GM23338 (cell line): Measurements from ENCODE around the gene SPTBN4. TPM values are rescaled to one million over a fixed set of nuclear protein-coding genes. Genes with fewer than 3 reads are reported as not detected.

Experiments used
- ATAC-seq: fragments of 200-7000 bp; cut with Tn5 transposase; 3 replicates; pipeline ENCODE4 v1.9.1; 2020
- DNase-seq: peaks from one replicate; pipeline ENCODE4 v3.0.0-alpha.2; 2015; ENCODE audit warnings: low spot score
- H2AFZ ChIP-seq: fragments of 200-600 bp; sonication (generic); 2 replicates; pipeline ENCODE4 v1.8.0; 2016; ENCODE audit warnings: antibody characterized with exemption, mild to moderate bottlenecking, moderate library complexity
- H3F3A ChIP-seq: fragments of 200-600 bp; sonication (generic); replicated peaks from 2 replicates; pipeline ENCODE4 v1.8.0; 2017; ENCODE audit warnings: antibody characterized with exemption, mixed run types, low read depth
- H3K27ac ChIP-seq: fragments of 200-600 bp; sonication (generic); 2 replicates; pipeline ENCODE4 v1.6.1; 2016; ENCODE audit warnings: low read depth
- H3K27me3 ChIP-seq: fragments of 200-600 bp; sonication (generic); 2 replicates; pipeline ENCODE4 v1.8.0; 2016; ENCODE audit warnings: mild to moderate bottlenecking, mixed run types, moderate library complexity; ENCODE audit not compliant: insufficient read depth
- H3K36me3 ChIP-seq: fragments of 200-600 bp; sonication (generic); 2 replicates; pipeline ENCODE4 v1.8.0; 2016; ENCODE audit warnings: mild to moderate bottlenecking; ENCODE audit not compliant: insufficient read depth
- H3K4me1 ChIP-seq: fragments of 200-600 bp; sonication (generic); 2 replicates; pipeline ENCODE4 v1.8.0; 2016; ENCODE audit warnings: mild to moderate bottlenecking, moderate library complexity; ENCODE audit not compliant: insufficient read depth
- H3K4me2 ChIP-seq: fragments of 200-600 bp; sonication (generic); 2 replicates; pipeline ENCODE4 v1.7.1; 2017; ENCODE audit warnings: mixed run types
- H3K4me3 ChIP-seq: fragments of 200-600 bp; sonication (generic); 2 replicates; pipeline ENCODE4 v1.6.1; 2016; ENCODE audit warnings: mixed run types
- H3K79me2 ChIP-seq: fragments of 200-600 bp; sonication (generic); replicated peaks from 2 replicates; pipeline ENCODE4 v1.8.0; 2017; ENCODE audit warnings: mild to moderate bottlenecking; ENCODE audit not compliant: insufficient read depth
- H3K9me2 ChIP-seq: fragments of 200-600 bp; sonication (generic); 2 replicates; pipeline ENCODE4 v1.8.0; 2017; ENCODE audit not compliant: insufficient read depth
- H4K20me1 ChIP-seq: fragments of 200-600 bp; sonication (generic); replicated peaks from 2 replicates; pipeline ENCODE4 v1.8.0; 2017; ENCODE audit warnings: mild to moderate bottlenecking; ENCODE audit not compliant: insufficient read depth
- H3K27ac Mint-ChIP-seq: 2 replicates; pipeline ENCODE4 v1.8.0; 2020; ENCODE audit warnings: inconsistent platforms, mild to moderate bottlenecking, moderate library complexity, mixed read lengths
- H3K27me3 Mint-ChIP-seq: 3 replicates; pipeline ENCODE4 v1.8.0; 2022; ENCODE audit warnings: low read depth, mild to moderate bottlenecking, moderate library complexity, mixed read lengths, inconsistent platforms; ENCODE audit not compliant: insufficient read depth, poor library complexity
- H3K36me3 Mint-ChIP-seq: 3 replicates; pipeline ENCODE4 v1.8.0; 2021; ENCODE audit warnings: low read depth, mild to moderate bottlenecking, inconsistent platforms, moderate library complexity, mixed read lengths
- H3K4me1 Mint-ChIP-seq: 3 replicates; pipeline ENCODE4 v1.8.0; 2020; ENCODE audit warnings: mild to moderate bottlenecking, inconsistent platforms, mixed read lengths
- H3K4me3 Mint-ChIP-seq: 3 replicates; pipeline ENCODE4 v1.8.0; 2021; ENCODE audit warnings: moderate library complexity, mild to moderate bottlenecking, inconsistent platforms, mixed read lengths
- H3K9me3 Mint-ChIP-seq: 3 replicates; pipeline ENCODE4 v1.8.0; 2020; ENCODE audit warnings: moderate library complexity, mild to moderate bottlenecking, inconsistent platforms, mixed read lengths
- CREB1 ChIP-seq: fragments of 250-450 bp; sonication (Bioruptor Pico); IDR thresholded peaks from 2 replicates; pipeline ENCODE4 v1.5.0; 2020; ENCODE audit warnings: low read depth, mild to moderate bottlenecking, moderate library complexity
- EZH2 ChIP-seq: fragments of 200-600 bp; sonication (generic); IDR thresholded peaks from one replicate; pipeline ENCODE4 v1.8.0; 2017; ENCODE audit warnings: antibody characterized with exemption, mild to moderate bottlenecking, low read depth; ENCODE audit not compliant: unreplicated experiment
- EZH2phosphoT487 ChIP-seq: fragments of 200-600 bp; sonication (generic); IDR thresholded peaks from one replicate; pipeline ENCODE4 v1.8.1; 2018; ENCODE audit warnings: antibody characterized with exemption; ENCODE audit not compliant: unreplicated experiment
- JUNB ChIP-seq: IDR thresholded peaks from one replicate; pipeline ENCODE4 v1.6.1; 2016; ENCODE audit warnings: antibody characterized with exemption; ENCODE audit not compliant: unreplicated experiment
- NANOG ChIP-seq: IDR thresholded peaks from 2 replicates; pipeline ENCODE4 v1.6.1; 2016; ENCODE audit warnings: antibody characterized with exemption, borderline replicate concordance
- POLR2AphosphoS5 ChIP-seq: IDR thresholded peaks from 2 replicates; pipeline ENCODE4 v1.6.1; 2016; ENCODE audit warnings: antibody characterized with exemption, low read depth
- REST ChIP-seq: IDR thresholded peaks from one replicate; pipeline ENCODE4 v1.6.1; 2018; ENCODE audit warnings: antibody characterized with exemption; ENCODE audit not compliant: unreplicated experiment
- STAT1 ChIP-seq: IDR thresholded peaks from one replicate; pipeline ENCODE4 v1.6.1; 2016; ENCODE audit warnings: antibody characterized with exemption; ENCODE audit not compliant: unreplicated experiment
- ZNF114 ChIP-seq: fragments of 250-450 bp; sonication (Bioruptor Pico); IDR thresholded peaks from 2 replicates; pipeline ENCODE4 v1.5.0; 2020; ENCODE audit warnings: mild to moderate bottlenecking, moderate library complexity
- ZNF331 ChIP-seq: fragments of 250-450 bp; sonication (Bioruptor Pico); IDR thresholded peaks from 2 replicates; pipeline ENCODE4 v1.5.0; 2020; ENCODE audit warnings: low read depth, mild to moderate bottlenecking, moderate library complexity
- polyA plus RNA-seq: library from polyadenylated mRNA; unstranded; fragments of >200 nt; fragmentation: Nextera tagmentation; extraction: Ambion mirVana; gene quantifications from 2 replicates; pipeline ENCODE4 v1.2.1, GENCODE V29; 2016
- total RNA-seq: library from RNA; depleted of rRNA; stranded (reverse); fragments of >200 nt; shearing (Covaris generic); gene quantifications from 2 replicates; pipeline ENCODE4 v1.2.3, GENCODE V29; 2014
- TF ChIP-seq, protein P1 (sequence below): IDR thresholded peaks from 2 replicates; pipeline ENCODE4 v1.6.1; 2016; ENCODE audit warnings: antibody characterized with exemption
- TF ChIP-seq, protein P2 (sequence below), 2 experiments: fragments of 200-600 bp in 1 of 2; sonication (generic) in 1 of 2; conservative IDR thresholded peaks; 2 replicates each; pipeline versions ENCODE4 v1.5.1 to v1.6.1; 2016 to 2017; ENCODE audit warnings: antibody characterized with exemption in 2 of 2, low read depth in 2 of 2, mild to moderate bottlenecking in 2 of 2, moderate library complexity in 1 of 2
- TF ChIP-seq, protein P3 (sequence below): fragments of 250-450 bp; sonication (Bioruptor Pico); IDR thresholded peaks from 2 replicates; pipeline ENCODE4 v1.5.0; 2020; ENCODE audit warnings: mild to moderate bottlenecking, moderate library complexity

SPTBN4 gene
- total and polyA plus RNA-seq, 2 experiments from 2014 or later: 1.6 to 2.3 TPM

DNA sequence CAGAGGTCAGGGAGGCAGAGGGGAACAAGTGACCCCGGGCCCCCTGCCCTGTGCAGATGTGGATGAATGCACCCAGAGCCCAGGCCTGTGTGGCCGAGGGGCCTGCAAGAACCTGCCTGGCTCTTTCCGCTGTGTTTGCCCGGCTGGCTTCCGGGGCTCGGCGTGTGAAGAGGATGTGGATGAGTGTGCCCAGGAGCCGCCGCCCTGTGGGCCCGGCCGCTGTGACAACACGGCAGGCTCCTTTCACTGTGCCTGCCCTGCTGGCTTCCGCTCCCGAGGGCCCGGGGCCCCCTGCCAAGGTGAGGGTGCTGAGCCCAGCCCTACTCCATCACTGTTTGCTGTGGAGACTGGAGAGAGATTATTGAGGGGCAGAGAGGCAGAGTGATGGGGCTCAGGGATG, 144.3 kb downstream of the SPTBN4 start:
- Histone ChIP-seq H3K4me1 (peaks cover 11% of the 10 kb centered on the region; the same call in 1 of the 2 replicates), H3K36me3 (no peaks in the 10 kb centered on the region), H3K79me2 (no peaks in the 10 kb centered on the region), H3K4me3 (no peak overlapping the region), H3K4me2 (peak overlapping the region; percentile 95; the same call in 1 of the 2 replicates), H4K20me1 (peaks cover 3% of the 10 kb centered on the region), H3F3A (peaks cover 19% of the 10 kb centered on the region; the same call in 1 of the 2 replicates), H3K9me2 (no peaks in the 10 kb centered on the region), H2AFZ (no peak overlapping the region), H3K27me3 (peaks cover 63% of the 10 kb centered on the region), H3K27ac (no peak overlapping the region)
- TF ChIP-seq STAT1 (no peak), ZNF114 (CRISPR knock-in tag) (no peak), REST (no peak), ZNF331 (CRISPR knock-in tag) (no peak), JUNB (no peak), EZH2 (no peak), EZH2phosphoT487 (no peak), NANOG (no peak), CREB1 (CRISPR knock-in tag) (no peak), POLR2AphosphoS5 (no peak)
- TF ChIP-seq, protein P1, sequence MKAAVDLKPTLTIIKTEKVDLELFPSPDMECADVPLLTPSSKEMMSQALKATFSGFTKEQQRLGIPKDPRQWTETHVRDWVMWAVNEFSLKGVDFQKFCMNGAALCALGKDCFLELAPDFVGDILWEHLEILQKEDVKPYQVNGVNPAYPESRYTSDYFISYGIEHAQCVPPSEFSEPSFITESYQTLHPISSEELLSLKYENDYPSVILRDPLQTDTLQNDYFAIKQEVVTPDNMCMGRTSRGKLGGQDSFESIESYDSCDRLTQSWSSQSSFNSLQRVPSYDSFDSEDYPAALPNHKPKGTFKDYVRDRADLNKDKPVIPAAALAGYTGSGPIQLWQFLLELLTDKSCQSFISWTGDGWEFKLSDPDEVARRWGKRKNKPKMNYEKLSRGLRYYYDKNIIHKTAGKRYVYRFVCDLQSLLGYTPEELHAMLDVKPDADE: no peak
- TF ChIP-seq, protein P2, sequence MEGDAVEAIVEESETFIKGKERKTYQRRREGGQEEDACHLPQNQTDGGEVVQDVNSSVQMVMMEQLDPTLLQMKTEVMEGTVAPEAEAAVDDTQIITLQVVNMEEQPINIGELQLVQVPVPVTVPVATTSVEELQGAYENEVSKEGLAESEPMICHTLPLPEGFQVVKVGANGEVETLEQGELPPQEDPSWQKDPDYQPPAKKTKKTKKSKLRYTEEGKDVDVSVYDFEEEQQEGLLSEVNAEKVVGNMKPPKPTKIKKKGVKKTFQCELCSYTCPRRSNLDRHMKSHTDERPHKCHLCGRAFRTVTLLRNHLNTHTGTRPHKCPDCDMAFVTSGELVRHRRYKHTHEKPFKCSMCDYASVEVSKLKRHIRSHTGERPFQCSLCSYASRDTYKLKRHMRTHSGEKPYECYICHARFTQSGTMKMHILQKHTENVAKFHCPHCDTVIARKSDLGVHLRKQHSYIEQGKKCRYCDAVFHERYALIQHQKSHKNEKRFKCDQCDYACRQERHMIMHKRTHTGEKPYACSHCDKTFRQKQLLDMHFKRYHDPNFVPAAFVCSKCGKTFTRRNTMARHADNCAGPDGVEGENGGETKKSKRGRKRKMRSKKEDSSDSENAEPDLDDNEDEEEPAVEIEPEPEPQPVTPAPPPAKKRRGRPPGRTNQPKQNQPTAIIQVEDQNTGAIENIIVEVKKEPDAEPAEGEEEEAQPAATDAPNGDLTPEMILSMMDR (conservative IDR thresholded peaks at IDR 0.05; ENCODE audit: low read depth in 2 of 2): no peak
- TF ChIP-seq, protein P3, sequence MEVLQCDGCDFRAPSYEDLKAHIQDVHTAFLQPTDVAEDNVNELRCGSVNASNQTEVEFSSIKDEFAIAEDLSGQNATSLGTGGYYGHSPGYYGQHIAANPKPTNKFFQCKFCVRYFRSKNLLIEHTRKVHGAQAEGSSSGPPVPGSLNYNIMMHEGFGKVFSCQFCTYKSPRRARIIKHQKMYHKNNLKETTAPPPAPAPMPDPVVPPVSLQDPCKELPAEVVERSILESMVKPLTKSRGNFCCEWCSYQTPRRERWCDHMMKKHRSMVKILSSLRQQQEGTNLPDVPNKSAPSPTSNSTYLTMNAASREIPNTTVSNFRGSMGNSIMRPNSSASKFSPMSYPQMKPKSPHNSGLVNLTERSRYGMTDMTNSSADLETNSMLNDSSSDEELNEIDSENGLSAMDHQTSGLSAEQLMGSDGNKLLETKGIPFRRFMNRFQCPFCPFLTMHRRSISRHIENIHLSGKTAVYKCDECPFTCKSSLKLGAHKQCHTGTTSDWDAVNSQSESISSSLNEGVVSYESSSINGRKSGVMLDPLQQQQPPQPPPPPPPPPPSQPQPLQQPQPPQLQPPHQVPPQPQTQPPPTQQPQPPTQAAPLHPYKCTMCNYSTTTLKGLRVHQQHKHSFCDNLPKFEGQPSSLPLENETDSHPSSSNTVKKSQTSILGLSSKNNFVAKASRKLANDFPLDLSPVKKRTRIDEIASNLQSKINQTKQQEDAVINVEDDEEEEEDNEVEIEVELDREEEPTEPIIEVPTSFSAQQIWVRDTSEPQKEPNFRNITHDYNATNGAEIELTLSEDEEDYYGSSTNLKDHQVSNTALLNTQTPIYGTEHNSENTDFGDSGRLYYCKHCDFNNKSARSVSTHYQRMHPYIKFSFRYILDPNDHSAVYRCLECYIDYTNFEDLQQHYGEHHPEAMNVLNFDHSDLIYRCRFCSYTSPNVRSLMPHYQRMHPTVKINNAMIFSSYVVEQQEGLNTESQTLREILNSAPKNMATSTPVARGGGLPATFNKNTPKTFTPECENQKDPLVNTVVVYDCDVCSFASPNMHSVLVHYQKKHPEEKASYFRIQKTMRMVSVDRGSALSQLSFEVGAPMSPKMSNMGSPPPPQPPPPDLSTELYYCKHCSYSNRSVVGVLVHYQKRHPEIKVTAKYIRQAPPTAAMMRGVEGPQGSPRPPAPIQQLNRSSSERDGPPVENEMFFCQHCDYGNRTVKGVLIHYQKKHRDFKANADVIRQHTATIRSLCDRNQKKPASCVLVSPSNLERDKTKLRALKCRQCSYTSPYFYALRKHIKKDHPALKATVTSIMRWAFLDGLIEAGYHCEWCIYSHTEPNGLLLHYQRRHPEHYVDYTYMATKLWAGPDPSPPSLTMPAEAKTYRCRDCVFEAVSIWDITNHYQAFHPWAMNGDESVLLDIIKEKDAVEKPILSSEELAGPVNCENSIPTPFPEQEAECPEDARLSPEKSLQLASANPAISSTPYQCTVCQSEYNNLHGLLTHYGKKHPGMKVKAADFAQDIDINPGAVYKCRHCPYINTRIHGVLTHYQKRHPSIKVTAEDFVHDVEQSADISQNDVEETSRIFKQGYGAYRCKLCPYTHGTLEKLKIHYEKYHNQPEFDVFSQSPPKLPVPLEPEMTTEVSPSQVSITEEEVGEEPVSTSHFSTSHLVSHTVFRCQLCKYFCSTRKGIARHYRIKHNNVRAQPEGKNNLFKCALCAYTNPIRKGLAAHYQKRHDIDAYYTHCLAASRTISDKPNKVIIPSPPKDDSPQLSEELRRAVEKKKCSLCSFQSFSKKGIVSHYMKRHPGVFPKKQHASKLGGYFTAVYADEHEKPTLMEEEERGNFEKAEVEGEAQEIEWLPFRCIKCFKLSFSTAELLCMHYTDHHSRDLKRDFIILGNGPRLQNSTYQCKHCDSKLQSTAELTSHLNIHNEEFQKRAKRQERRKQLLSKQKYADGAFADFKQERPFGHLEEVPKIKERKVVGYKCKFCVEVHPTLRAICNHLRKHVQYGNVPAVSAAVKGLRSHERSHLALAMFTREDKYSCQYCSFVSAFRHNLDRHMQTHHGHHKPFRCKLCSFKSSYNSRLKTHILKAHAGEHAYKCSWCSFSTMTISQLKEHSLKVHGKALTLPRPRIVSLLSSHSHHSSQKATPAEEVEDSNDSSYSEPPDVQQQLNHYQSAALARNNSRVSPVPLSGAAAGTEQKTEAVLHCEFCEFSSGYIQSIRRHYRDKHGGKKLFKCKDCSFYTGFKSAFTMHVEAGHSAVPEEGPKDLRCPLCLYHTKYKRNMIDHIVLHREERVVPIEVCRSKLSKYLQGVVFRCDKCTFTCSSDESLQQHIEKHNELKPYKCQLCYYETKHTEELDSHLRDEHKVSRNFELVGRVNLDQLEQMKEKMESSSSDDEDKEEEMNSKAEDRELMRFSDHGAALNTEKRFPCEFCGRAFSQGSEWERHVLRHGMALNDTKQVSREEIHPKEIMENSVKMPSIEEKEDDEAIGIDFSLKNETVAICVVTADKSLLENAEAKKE (CRISPR knock-in tag): no peak
- ATAC-seq: no peak
- peaks cover 39% of the 10 kb centered on the region for H3K4me1 Mint-ChIP-seq
- H3K36me3 Mint-ChIP-seq: peaks cover 10% of the 10 kb centered on the region; the same call in 2 of the 3 replicates
- peaks cover 74% of the 10 kb centered on the region for H3K27me3 Mint-ChIP-seq
- DNase-seq: no peak
- no peak overlapping the region for H3K27ac Mint-ChIP-seq
- H3K9me3 Mint-ChIP-seq: no peaks in the 10 kb centered on the region; the same call in none of the 3 replicates
- no peak overlapping the region; the same call in 2 of the 3 replicates for H3K4me3 Mint-ChIP-seq
